GM18511 (cell line): ENCODE data around the gene D2HGDH.
"Not testable (repeated sequence)": the region's sequence is repeated elsewhere in the genome, so short reads cannot be mapped to it uniquely, and the experiment has no call there.

Experiments
- ATAC-seq: cut with Tn5 transposase; IDR thresholded peaks from one replicate; pipeline ENCODE4 v1.9.1; 2021; ENCODE audit warnings: mild to moderate bottlenecking, moderate library complexity; ENCODE audit not compliant: unreplicated experiment

D2HGDH gene

GRCh38 chr2:241768251-241768711, 33.9 kb downstream of the D2HGDH start:
- ATAC-seq = no peak

DNA sequence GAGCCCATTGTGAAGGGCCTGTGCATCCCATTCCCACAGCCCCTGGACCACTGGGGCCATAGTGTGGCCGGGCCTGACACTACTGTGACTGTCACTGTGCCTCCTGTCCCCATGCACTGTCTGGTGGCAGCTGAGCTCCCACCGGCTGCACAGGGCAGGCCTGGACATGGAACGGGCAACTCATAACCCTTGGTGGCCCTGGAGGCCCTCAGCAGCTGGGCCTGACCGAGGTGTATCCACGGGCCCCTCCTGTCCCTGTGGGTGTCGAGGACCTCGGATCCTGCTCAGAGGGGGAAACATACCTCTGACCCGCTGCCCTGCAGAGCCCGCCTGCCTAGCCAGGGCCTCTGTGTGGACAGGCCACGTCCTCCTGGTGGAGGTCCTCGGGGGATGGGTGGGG, 34.4 kb downstream of the D2HGDH start:
- no peak for ATAC-seq

DNA sequence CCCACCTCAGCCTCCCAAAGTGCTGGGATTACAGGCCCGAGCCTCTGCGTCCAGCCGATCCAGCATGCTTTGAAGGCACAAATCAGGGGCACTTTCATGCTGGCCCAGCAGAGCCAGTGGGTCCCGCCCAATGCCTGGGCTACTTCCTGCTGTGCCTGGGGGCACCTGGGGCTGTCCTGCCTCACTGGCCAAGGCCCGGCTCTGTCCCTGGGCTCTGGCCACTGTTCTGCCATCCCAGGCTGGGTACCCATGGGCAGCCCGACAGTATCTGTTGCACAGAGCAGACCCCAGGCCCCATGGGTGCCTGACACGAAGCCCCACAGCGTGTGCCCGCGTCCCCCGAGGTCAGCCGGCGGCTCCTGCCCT, 35.4 kb downstream of the D2HGDH start:
- ATAC-seq = no peak

GRCh38 chr2:241770185-241770935, 35.9 kb downstream of the D2HGDH start:
- ATAC-seq = no peak

GRCh38 chr2:241770936-241771285, 36.5 kb downstream of the D2HGDH start:
- no peak for ATAC-seq

GRCh38 chr2:241771286-241772062, 37.0 kb downstream of the D2HGDH start:
- no peak for ATAC-seq

GRCh38 chr2:241772063-241772499, 37.7 kb downstream of the D2HGDH start:
- ATAC-seq = no peak

GRCh38 chr2:241773511-241774418, 39.3 kb downstream of the D2HGDH start:
- no peak for ATAC-seq

GRCh38 chr2:241774419-241775222, 40.2 kb downstream of the D2HGDH start:
- ATAC-seq = no peak

DNA sequence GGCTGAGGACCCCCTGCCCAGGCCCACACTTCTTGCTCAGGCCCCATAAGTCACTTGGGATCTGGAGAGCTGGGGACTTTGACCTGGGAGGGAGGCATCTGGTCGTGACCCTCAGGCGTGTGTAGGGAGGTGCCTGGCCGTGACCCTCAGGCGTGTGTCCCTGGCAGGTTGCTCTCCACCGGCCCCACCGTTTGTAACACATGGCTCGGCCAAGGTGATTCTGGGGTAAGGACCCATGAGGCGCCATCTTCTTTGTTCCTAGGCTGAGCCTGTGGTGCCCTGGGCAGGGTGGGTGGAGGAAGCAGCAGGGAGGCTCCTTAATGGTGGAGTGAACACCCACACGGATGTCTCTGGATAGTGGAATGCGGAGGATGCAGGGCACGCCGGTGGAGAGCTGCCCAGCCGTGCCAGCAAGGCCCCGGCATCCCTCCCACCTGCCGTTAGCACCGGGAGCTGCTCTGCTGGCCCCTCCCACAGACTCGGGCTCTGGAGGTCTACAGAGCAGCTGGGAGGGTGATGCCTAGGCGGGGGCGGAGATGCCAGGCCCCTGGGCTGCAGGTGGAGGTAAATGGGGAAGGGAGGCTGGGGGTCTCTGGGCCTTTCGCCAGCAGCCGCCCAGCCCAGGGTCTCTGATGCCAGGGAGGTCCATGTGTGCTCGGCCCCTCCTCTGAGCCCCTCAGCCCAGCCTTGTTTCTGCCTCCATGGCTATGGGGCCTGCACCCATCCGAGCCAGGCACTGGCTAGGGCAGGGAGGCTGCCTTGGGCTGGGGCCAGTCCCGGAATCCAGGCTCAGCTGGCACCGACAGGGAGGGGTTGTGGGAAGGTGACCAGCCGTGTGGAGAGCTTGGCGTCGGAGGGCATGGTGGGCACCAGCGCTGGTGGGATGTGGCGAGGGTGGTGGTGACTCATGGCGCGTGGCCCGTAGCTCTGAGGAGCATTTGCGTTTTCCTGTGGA, 41.1 kb downstream of the D2HGDH start:
- no peak for ATAC-seq

- no peak for ATAC-seq
Measured at GRCh38 chr2:241776336-241777169, 42.1 kb downstream of the D2HGDH start, which contains the start of gene GAL3ST2. GAL3ST2 (plus strand) TSS chr2:241776822; CDS start chr2:241776956, 134 bp downstream.

DNA sequence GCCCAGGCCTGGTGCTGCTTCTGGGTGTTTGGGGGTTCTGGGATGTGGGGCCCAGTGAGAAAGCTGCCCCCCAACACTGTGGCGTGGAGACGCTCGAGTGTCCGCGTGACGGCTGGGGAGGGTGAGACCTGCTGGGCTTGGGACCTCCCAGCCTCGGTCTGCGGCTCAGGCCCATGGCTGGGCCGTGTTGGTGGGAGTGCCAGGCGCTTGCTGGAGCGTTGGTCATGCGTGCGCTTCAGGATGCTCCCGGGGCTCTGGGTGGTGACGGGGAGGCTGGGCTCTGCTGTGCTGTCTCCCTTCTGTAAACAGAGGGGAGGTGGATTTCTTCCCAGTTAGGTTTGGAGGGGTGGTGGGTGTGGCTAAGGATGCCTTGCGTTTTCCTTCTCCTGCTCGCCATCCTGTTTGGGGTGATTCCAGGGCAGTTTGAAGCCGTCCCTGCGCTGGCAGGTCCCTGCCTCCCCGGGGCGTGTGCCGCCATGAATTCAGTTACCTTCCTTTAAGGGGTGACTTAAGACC, 42.8 kb downstream of the D2HGDH start:
- ATAC-seq = no peak

- no peak for ATAC-seq
Measured at GRCh38 chr2:241777686-241778627, 43.5 kb downstream of the D2HGDH start.

DNA sequence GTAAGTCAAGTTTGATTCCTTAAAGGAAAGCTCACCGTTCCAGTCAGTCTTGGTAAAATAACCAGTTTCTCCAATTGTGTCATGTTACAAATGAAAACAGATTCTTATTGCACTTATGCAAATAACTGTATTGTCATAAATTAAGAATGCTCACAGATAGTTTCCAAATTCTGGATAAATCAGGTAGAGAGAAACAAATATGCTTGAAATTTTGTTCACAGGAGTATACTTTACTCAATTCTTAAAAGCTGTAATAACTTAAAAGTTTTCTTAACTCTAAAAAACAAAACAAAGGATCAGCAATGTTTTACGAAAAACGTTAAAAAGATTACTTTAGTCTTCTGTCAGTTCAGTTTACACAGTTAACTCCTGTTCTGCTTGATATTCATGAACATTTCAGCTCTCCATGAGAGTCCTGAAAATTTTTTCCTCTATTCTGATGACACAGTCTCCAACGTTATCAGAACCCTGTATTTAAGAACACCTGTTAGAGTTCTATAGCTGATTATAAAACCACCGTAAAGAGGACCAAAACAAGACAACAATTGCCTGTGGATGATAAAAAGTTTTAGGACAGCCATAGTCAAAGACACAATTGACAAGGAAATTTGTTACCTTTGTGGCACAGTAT, 46.6 kb downstream of the D2HGDH start:
- no peak for ATAC-seq

- ATAC-seq = not testable (repeated sequence)
Measured at GRCh38 chr2:241782053-241782452, 47.6 kb downstream of the D2HGDH start.

GRCh38 chr2:241788135-241788534, 53.7 kb downstream of the D2HGDH start:
- no peak for ATAC-seq
